ENCODE results near the gene HOXD4.

Gene HOXD4

GRCh38 chr2:176127774-176128072, 23.6 kb upstream of the HOXD4 start:
- DNase-seq: no peak

- no peak for DNase-seq
These were observed 23.0 kb upstream of the HOXD4 start for GRCh38 chr2:176128172-176128981.

- no peak for DNase-seq
These were observed 22.2 kb upstream of the HOXD4 start, which contains the start of gene HOXD8 for GRCh38 chr2:176128982-176129796. Gene HOXD8 (plus strand): TSS chr2:176129705. CDS start chr2:176130367, 662 bp downstream.

GRCh38 chr2:176129813-176130146, 21.6 kb upstream of the HOXD4 start:
- DNase-seq: no peak

- no peak for DNase-seq
These were observed 21.0 kb upstream of the HOXD4 start for GRCh38 chr2:176130147-176130956.

GRCh38 chr2:176130957-176131847, 20.1 kb upstream of the HOXD4 start:
- no peak for DNase-seq

GRCh38 chr2:176131848-176132158, 19.5 kb upstream of the HOXD4 start:
- DNase-seq: no peak

- DNase-seq: no peak
These were observed 18.9 kb upstream of the HOXD4 start for GRCh38 chr2:176132205-176133171.

- no peak for DNase-seq
These were observed 18.0 kb upstream of the HOXD4 start for GRCh38 chr2:176133389-176133788.

GRCh38 chr2:176134035-176134434, 17.3 kb upstream of the HOXD4 start:
- no peak for DNase-seq

- DNase-seq: no peak
These were observed 16.3 kb upstream of the HOXD4 start for GRCh38 chr2:176135035-176135440.

GRCh38 chr2:176136374-176137251, 14.7 kb upstream of the HOXD4 start:
- peak; percentile 56 for DNase-seq

GRCh38 chr2:176137252-176137580, 14.1 kb upstream of the HOXD4 start:
- DNase-seq: no peak

GRCh38 chr2:176137906-176138305, 13.4 kb upstream of the HOXD4 start:
- DNase-seq: no peak

- no peak for DNase-seq
These were observed 12.8 kb upstream of the HOXD4 start for GRCh38 chr2:176138526-176138922.

- no peak for DNase-seq
These were observed 12.3 kb upstream of the HOXD4 start for GRCh38 chr2:176138923-176139660.

GRCh38 chr2:176139661-176140512, 11.5 kb upstream of the HOXD4 start:
- no peak for DNase-seq

GRCh38 chr2:176140513-176141317, 10.6 kb upstream of the HOXD4 start:
- DNase-seq: peak; percentile 49
